Astrocyte (in vitro differentiated cells and primary cell): ENCODE measurements around the gene ANGPTL5. TPM values are rescaled to one million over a fixed set of nuclear protein-coding genes. Genes with fewer than 3 reads are reported as not detected.

ENCODE experiments used
- DNase-seq: peaks from one replicate; pipeline ENCODE4 v3.0.0-alpha.2; 2010; ENCODE audit warnings: low read depth
- FAIRE-seq: peaks from 2 replicates; lab custom pipeline; 2011; peaks lifted over from hg19 to GRCh38; lab: Jason Lieb, UNC
- H2AFZ ChIP-seq: 2 replicates; pipeline ENCODE4 v1.6.0; 2012; ENCODE audit warnings: low read depth, low read length, inconsistent platforms
- H3K27ac ChIP-seq: 2 replicates; pipeline ENCODE4 v1.5.1; 2011; ENCODE audit warnings: low read depth, low read length, inconsistent platforms
- H3K27me3 ChIP-seq: 2 replicates; pipeline ENCODE4 v1.6.0; 2011; ENCODE audit warnings: low read length, inconsistent platforms; ENCODE audit not compliant: insufficient read depth
- H3K36me3 ChIP-seq: 2 replicates; pipeline ENCODE4 v1.5.1; 2011; ENCODE audit warnings: low read length, inconsistent platforms; ENCODE audit not compliant: insufficient read depth
- H3K4me1 ChIP-seq: 2 replicates; pipeline ENCODE4 v1.5.1; 2011; ENCODE audit warnings: low read length, inconsistent platforms; ENCODE audit not compliant: insufficient read depth
- H3K4me2 ChIP-seq: 2 replicates; pipeline ENCODE4 v1.6.0; 2012; ENCODE audit warnings: low read length, inconsistent platforms
- H3K4me3 ChIP-seq: 2 replicates; pipeline ENCODE4 v1.5.1; 2011; ENCODE audit warnings: low read depth, mild to moderate bottlenecking, low read length, inconsistent platforms; ENCODE audit not compliant: insufficient read depth
- H3K79me2 ChIP-seq: 2 replicates; pipeline ENCODE4 v1.6.0; 2012; ENCODE audit warnings: mild to moderate bottlenecking, low read length, inconsistent platforms; ENCODE audit not compliant: insufficient read depth
- H3K9ac ChIP-seq: 2 replicates; pipeline ENCODE4 v1.6.0; 2012; ENCODE audit warnings: mild to moderate bottlenecking, low read length, inconsistent platforms
- H3K9me3 ChIP-seq: 2 replicates; pipeline ENCODE4 v1.5.1; 2012; ENCODE audit warnings: low read depth, mild to moderate bottlenecking, low read length, inconsistent platforms; ENCODE audit not compliant: insufficient read depth
- H4K20me1 ChIP-seq: 2 replicates; pipeline ENCODE4 v1.6.0; 2012; ENCODE audit warnings: low read length, inconsistent platforms; ENCODE audit not compliant: insufficient read depth
- H3K27ac Mint-ChIP-seq: one replicate; pipeline ENCODE4 v1.8.0; 2021; ENCODE audit warnings: mild to moderate bottlenecking, mixed read lengths; ENCODE audit not compliant: unreplicated experiment
- H3K27me3 Mint-ChIP-seq: one replicate; pipeline ENCODE4 v1.8.0; 2021; ENCODE audit warnings: low read depth, mixed read lengths; ENCODE audit not compliant: unreplicated experiment
- H3K36me3 Mint-ChIP-seq: one replicate; pipeline ENCODE4 v1.8.0; 2021; ENCODE audit warnings: low read depth, mixed read lengths; ENCODE audit not compliant: unreplicated experiment
- H3K4me1 Mint-ChIP-seq: one replicate; pipeline ENCODE4 v1.8.0; 2021; ENCODE audit warnings: low read depth, mixed read lengths; ENCODE audit not compliant: unreplicated experiment
- H3K4me3 Mint-ChIP-seq: one replicate; pipeline ENCODE4 v1.8.0; 2021; ENCODE audit warnings: mild to moderate bottlenecking, moderate library complexity, mixed read lengths; ENCODE audit not compliant: unreplicated experiment
- H3K9me3 Mint-ChIP-seq: one replicate; pipeline ENCODE4 v1.8.0; 2021; ENCODE audit warnings: mild to moderate bottlenecking, mixed read lengths; ENCODE audit not compliant: unreplicated experiment
- CTCF ChIP-seq: IDR thresholded peaks from 2 replicates; pipeline ENCODE4 v1.5.1; 2011; ENCODE audit warnings: low read depth, mild to moderate bottlenecking, inconsistent platforms, low read length, moderate library complexity; ENCODE audit not compliant: insufficient read depth
- EZH2 ChIP-seq: IDR thresholded peaks from 2 replicates; pipeline ENCODE4 v1.6.1; 2012; ENCODE audit warnings: mild to moderate bottlenecking, low read length, inconsistent platforms; ENCODE audit not compliant: insufficient read depth
- total RNA-seq: library from RNA; stranded (reverse); gene quantifications from 2 replicates; pipeline ENCODE4 v1.2.1, GENCODE V29; 2021

Gene ANGPTL5
- total RNA-seq, 1 donor from 2014 or later = not detected

GRCh38 chr11:101912823-101913284 is 3.5 kb downstream of the ANGPTL5 start:
- Histone ChIP-seq H3K4me3 (no peak overlapping the region), H3K9ac (no peak overlapping the region), H3K4me2 (peak overlapping the region; percentile 1), H3K36me3 (no peaks in the 10 kb centered on the region), H3K9me3 (no peaks in the 10 kb centered on the region), H3K27ac (peak overlapping the region; percentile 47), H3K4me1 (peaks cover 18% of the 10 kb centered on the region), H4K20me1 (no peaks in the 10 kb centered on the region), H3K79me2 (no peaks in the 10 kb centered on the region), H3K27me3 (no peaks in the 10 kb centered on the region), H2AFZ (no peak overlapping the region)
- Mint-ChIP-seq H3K4me1 (no peaks in the 10 kb centered on the region), H3K27me3 (no peaks in the 10 kb centered on the region), H3K36me3 (no peaks in the 10 kb centered on the region), H3K27ac (no peak overlapping the region), H3K9me3 (no peaks in the 10 kb centered on the region), H3K4me3 (no peak overlapping the region)
- TF ChIP-seq CTCF (no peak), EZH2 (no peak)
- DNase-seq (peak; percentile 29), FAIRE-seq (peak; percentile 20)

- Mint-ChIP-seq H3K4me3 (no peak overlapping the region), H3K36me3 (no peaks in the 10 kb centered on the region)
Measured at GRCh38 chr11:101909087-101909486, 7.2 kb downstream of the ANGPTL5 start.

DNA sequence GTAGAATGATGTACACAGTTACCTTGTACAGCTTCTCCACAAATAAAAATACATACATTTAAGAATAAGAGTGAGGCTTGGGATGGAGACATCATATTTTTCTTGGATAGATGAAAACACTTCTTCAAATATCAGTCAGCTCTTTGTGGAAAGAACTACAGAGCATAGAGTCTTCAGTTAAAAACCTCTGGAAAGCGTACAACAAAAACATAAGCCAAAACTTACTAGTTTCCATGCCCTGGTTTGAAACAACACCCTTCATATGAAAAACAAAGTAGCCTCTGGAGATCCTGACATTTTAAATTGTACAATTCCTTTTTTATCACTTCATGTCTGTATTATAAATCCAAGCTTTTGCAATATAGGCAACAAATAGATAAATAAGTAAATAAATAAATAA is 8.5 kb downstream of the ANGPTL5 start:
- H3K4me1 ChIP-seq = peaks cover 3% of the 10 kb centered on the region
- FAIRE-seq (no peak), DNase-seq (no peak)
- no peak overlapping the region for H3K4me3 ChIP-seq
- H3K9me3 ChIP-seq = no peaks in the 10 kb centered on the region
- H3K27me3 Mint-ChIP-seq = no peaks in the 10 kb centered on the region
- TF ChIP-seq EZH2 (no peak), CTCF (no peak)
- no peaks in the 10 kb centered on the region for H3K79me2 ChIP-seq
- H3K27ac Mint-ChIP-seq = no peak overlapping the region
- H3K4me1 Mint-ChIP-seq = no peaks in the 10 kb centered on the region
- no peak overlapping the region for H2AFZ ChIP-seq
- no peaks in the 10 kb centered on the region for H3K36me3 Mint-ChIP-seq
- H3K36me3 ChIP-seq = no peaks in the 10 kb centered on the region
- H3K27ac ChIP-seq = no peak overlapping the region
- no peaks in the 10 kb centered on the region for H3K9me3 Mint-ChIP-seq
- H3K9ac ChIP-seq = no peak overlapping the region
- H3K27me3 ChIP-seq = no peaks in the 10 kb centered on the region
- no peak overlapping the region for H3K4me3 Mint-ChIP-seq
- H4K20me1 ChIP-seq = no peaks in the 10 kb centered on the region
- no peak overlapping the region for H3K4me2 ChIP-seq

More at GRCh38 chr11:101909087-101909486, 7.2 kb downstream of the ANGPTL5 start:
- Histone ChIP-seq H3K4me1 (peaks cover 4% of the 10 kb centered on the region), H3K36me3 (no peaks in the 10 kb centered on the region), H3K27me3 (no peaks in the 10 kb centered on the region), H3K27ac (no peak overlapping the region), H2AFZ (no peak overlapping the region), H3K79me2 (no peaks in the 10 kb centered on the region), H4K20me1 (no peaks in the 10 kb centered on the region), H3K9ac (no peak overlapping the region), H3K4me2 (no peak overlapping the region), H3K4me3 (no peak overlapping the region), H3K9me3 (no peaks in the 10 kb centered on the region)
- no peaks in the 10 kb centered on the region for H3K27me3 Mint-ChIP-seq
- H3K4me1 Mint-ChIP-seq = no peaks in the 10 kb centered on the region
- H3K9me3 Mint-ChIP-seq = no peaks in the 10 kb centered on the region
- FAIRE-seq (no peak), DNase-seq (no peak)
- H3K27ac Mint-ChIP-seq = no peak overlapping the region
- no peak for TF ChIP-seq EZH2
